ENCODE data around the gene ACTR2.
"Not testable (repeated sequence)": the region's sequence is repeated elsewhere in the genome, so short reads cannot be mapped to it uniquely, and the experiment has no call there.

Gene ACTR2

GRCh38 chr2:65204461-65205210 is 23.0 kb upstream of the ACTR2 start:
- no peak overlapping the region for H3K4me3 ChIP-seq (ENCODE audit: low read length)
- H3K27ac ChIP-seq (ENCODE audit: low read length), result no peak overlapping the region
- no peak overlapping the region for H3K9ac ChIP-seq (ENCODE audit: low read length)
- no peaks in the 10 kb centered on the region for H3K36me3 ChIP-seq (ENCODE audit: control insufficient read depth, low read depth, low read length)
- no peaks in the 10 kb centered on the region for H3K9me3 ChIP-seq (ENCODE audit: control insufficient read depth, low read depth, low read length)
- H3K27me3 ChIP-seq (ENCODE audit: control insufficient read depth, insufficient read depth, low read length), result no peaks in the 10 kb centered on the region
- H3K4me1 ChIP-seq (ENCODE audit: control insufficient read depth, low read depth, low read length), result no peaks in the 10 kb centered on the region

DNA sequence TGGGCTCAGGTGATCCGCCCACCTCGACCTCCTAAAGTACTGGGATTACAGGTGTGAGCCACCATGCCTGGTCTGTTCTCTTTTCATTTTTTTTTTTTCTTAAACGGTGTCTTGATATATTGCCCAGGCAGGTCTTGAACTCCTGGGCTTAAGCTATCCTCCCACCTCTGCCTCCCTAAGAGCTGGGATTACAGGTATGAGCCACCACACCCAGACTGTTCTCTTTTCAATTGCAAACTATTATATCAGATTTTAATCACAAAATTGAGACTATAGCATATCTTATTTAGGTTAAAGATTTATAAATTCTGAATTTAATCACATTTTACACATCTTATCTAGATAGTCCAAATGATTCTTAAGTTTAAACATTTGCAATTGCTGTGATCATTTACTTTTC is 15.5 kb upstream of the ACTR2 start:
- no peak overlapping the region for H3K4me3 ChIP-seq (ENCODE audit: low read length)
- H3K36me3 ChIP-seq (ENCODE audit: control insufficient read depth, low read depth, low read length), result no peaks in the 10 kb centered on the region
- H3K27ac ChIP-seq (ENCODE audit: low read length), result no peak overlapping the region
- no peaks in the 10 kb centered on the region for H3K27me3 ChIP-seq (ENCODE audit: control insufficient read depth, insufficient read depth, low read length)
- no peak overlapping the region for H3K9ac ChIP-seq (ENCODE audit: low read length)
- peaks cover 6% of the 10 kb centered on the region for H3K4me1 ChIP-seq (ENCODE audit: control insufficient read depth, low read depth, low read length)
- H3K9me3 ChIP-seq (ENCODE audit: control insufficient read depth, low read depth, low read length), result no peaks in the 10 kb centered on the region

- Histone ChIP-seq H3K9me3 (ENCODE audit: control insufficient read depth, low read depth, low read length) (no peaks in the 10 kb centered on the region), H3K27me3 (ENCODE audit: control insufficient read depth, insufficient read depth, low read length) (no peaks in the 10 kb centered on the region), H3K4me3 (ENCODE audit: low read length) (no peak overlapping the region), H3K36me3 (ENCODE audit: control insufficient read depth, low read depth, low read length) (no peaks in the 10 kb centered on the region), H3K27ac (ENCODE audit: low read length) (no peak overlapping the region), H3K4me1 (ENCODE audit: control insufficient read depth, low read depth, low read length) (peaks cover 6% of the 10 kb centered on the region), H3K9ac (ENCODE audit: low read length) (no peak overlapping the region)
Measured at GRCh38 chr2:65212619-65213018, 15.0 kb upstream of the ACTR2 start.

- no peaks in the 10 kb centered on the region for H3K27me3 ChIP-seq (ENCODE audit: control insufficient read depth, insufficient read depth, low read length)
- no peaks in the 10 kb centered on the region for H3K9me3 ChIP-seq (ENCODE audit: control insufficient read depth, low read depth, low read length)
- H3K27ac ChIP-seq (ENCODE audit: low read length), result no peak overlapping the region
- no peak overlapping the region for H3K4me3 ChIP-seq (ENCODE audit: low read length)
- H3K36me3 ChIP-seq (ENCODE audit: control insufficient read depth, low read depth, low read length), result no peaks in the 10 kb centered on the region
- H3K4me1 ChIP-seq (ENCODE audit: control insufficient read depth, low read depth, low read length), result peaks cover 6% of the 10 kb centered on the region
- H3K9ac ChIP-seq (ENCODE audit: low read length), result no peak overlapping the region
Measured at GRCh38 chr2:65213035-65213434, 14.6 kb upstream of the ACTR2 start.

DNA sequence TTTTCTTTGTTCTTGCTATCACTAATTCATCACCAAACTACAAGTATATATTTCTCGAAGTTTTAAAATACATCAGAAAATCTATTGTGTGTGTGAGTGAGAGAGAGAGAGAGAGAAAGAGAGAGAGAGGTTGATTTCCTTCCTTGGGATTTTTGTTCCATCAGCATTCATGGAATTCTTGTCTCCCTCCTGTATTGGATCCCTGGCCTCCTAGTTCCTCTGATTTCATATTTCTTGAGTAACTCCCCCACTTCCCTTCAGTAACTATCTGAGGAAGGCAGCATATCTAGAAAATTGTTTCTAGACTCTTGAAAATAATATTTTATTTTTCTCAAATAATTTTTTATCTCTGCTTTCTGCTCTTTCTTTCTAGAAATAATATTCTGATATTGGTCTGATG is 13.3 kb upstream of the ACTR2 start:
- no peak overlapping the region for H3K9ac ChIP-seq (ENCODE audit: low read length)
- H3K27ac ChIP-seq (ENCODE audit: low read length), result no peak overlapping the region
- no peaks in the 10 kb centered on the region for H3K9me3 ChIP-seq (ENCODE audit: control insufficient read depth, low read depth, low read length)
- no peaks in the 10 kb centered on the region for H3K36me3 ChIP-seq (ENCODE audit: control insufficient read depth, low read depth, low read length)
- peaks cover 6% of the 10 kb centered on the region for H3K4me1 ChIP-seq (ENCODE audit: control insufficient read depth, low read depth, low read length)
- no peaks in the 10 kb centered on the region for H3K27me3 ChIP-seq (ENCODE audit: control insufficient read depth, insufficient read depth, low read length)
- H3K4me3 ChIP-seq (ENCODE audit: low read length), result no peak overlapping the region

GRCh38 chr2:65214843-65215242 is 12.8 kb upstream of the ACTR2 start:
- Histone ChIP-seq H3K9me3 (ENCODE audit: control insufficient read depth, low read depth, low read length) (no peaks in the 10 kb centered on the region), H3K27me3 (ENCODE audit: control insufficient read depth, insufficient read depth, low read length) (no peaks in the 10 kb centered on the region), H3K9ac (ENCODE audit: low read length) (no peak overlapping the region), H3K4me3 (ENCODE audit: low read length) (no peak overlapping the region), H3K27ac (ENCODE audit: low read length) (no peak overlapping the region), H3K4me1 (ENCODE audit: control insufficient read depth, low read depth, low read length) (peaks cover 6% of the 10 kb centered on the region), H3K36me3 (ENCODE audit: control insufficient read depth, low read depth, low read length) (no peaks in the 10 kb centered on the region)

- H3K27ac ChIP-seq (ENCODE audit: low read length), result no peak overlapping the region
Measured at GRCh38 chr2:65215946-65216345, 11.7 kb upstream of the ACTR2 start.

DNA sequence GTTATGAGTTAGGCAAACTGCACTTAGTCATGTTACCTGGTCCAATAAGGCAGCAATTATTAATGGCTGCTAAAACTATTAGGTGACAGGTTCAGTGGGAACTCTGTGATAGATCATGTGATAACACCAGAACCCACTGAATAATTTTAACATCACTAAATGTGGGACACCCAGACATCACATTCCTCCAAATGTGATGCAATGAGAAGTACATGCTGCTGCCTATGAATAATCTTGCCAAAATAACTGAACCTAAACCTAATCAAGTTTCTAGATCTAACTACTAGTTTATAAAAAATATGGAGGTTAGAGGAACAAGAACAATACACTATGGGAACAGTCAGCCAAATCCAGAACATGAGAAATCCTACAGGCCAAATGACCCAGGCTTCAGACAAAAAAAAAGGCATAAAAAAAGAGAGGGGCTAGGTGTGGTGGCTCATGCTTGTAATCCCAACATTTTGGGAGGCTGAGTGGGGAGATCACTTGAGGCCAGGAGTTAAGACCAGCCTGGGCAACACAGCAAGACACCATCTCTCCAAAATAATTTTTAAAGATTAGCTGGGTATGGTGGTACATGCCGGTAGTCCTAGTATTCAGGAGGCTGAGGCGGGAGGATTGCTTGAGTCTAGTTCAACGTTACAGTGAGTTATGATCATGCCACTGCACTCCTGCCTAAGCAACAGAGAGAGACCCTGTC is 7.0 kb upstream of the ACTR2 start:
- no peak overlapping the region for H3K27ac ChIP-seq (ENCODE audit: low read length)
- H3K4me1 ChIP-seq (ENCODE audit: control insufficient read depth, low read depth, low read length), result no peaks in the 10 kb centered on the region
- no peak overlapping the region for H3K4me3 ChIP-seq (ENCODE audit: low read length)
- no peaks in the 10 kb centered on the region for H3K9me3 ChIP-seq (ENCODE audit: control insufficient read depth, low read depth, low read length)
- no peaks in the 10 kb centered on the region for H3K27me3 ChIP-seq (ENCODE audit: control insufficient read depth, insufficient read depth, low read length)
- no peaks in the 10 kb centered on the region for H3K36me3 ChIP-seq (ENCODE audit: control insufficient read depth, low read depth, low read length)
- no peak overlapping the region for H3K9ac ChIP-seq (ENCODE audit: low read length)

More at GRCh38 chr2:65215946-65216345, 11.7 kb upstream of the ACTR2 start:
- no peak overlapping the region for H3K9ac ChIP-seq (ENCODE audit: low read length)
- H3K27me3 ChIP-seq (ENCODE audit: control insufficient read depth, insufficient read depth, low read length), result no peaks in the 10 kb centered on the region
- H3K4me1 ChIP-seq (ENCODE audit: control insufficient read depth, low read depth, low read length), result peaks cover 6% of the 10 kb centered on the region
- H3K9me3 ChIP-seq (ENCODE audit: control insufficient read depth, low read depth, low read length), result no peaks in the 10 kb centered on the region
- H3K4me3 ChIP-seq (ENCODE audit: low read length), result no peak overlapping the region
- no peaks in the 10 kb centered on the region for H3K36me3 ChIP-seq (ENCODE audit: control insufficient read depth, low read depth, low read length)

DNA sequence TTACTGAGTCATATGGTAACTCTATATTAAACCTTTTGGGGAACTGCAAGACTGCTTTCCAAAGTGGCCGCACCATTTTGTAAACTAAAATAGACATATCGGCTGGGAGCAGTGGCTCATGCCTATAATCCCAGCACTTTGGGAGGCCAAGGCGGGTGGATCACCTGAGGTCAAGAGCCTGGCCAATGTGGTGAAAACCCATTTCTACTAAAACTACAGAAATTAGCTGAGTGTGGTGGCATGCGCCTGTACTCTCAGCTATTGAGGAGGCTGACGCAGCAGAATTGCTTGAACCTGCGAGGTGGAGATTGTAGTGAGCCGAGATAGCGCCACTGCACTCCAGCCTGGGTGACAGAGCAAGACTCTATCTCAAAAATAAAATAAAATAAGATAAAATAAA is 6.4 kb upstream of the ACTR2 start:
- H3K4me3 ChIP-seq (ENCODE audit: low read length); H3K36me3 ChIP-seq (ENCODE audit: control insufficient read depth, low read depth, low read length); H3K9ac ChIP-seq (ENCODE audit: low read length); H3K9me3 ChIP-seq (ENCODE audit: control insufficient read depth, low read depth, low read length); H3K27ac ChIP-seq (ENCODE audit: low read length); H3K27me3 ChIP-seq (ENCODE audit: control insufficient read depth, insufficient read depth, low read length); H3K4me1 ChIP-seq (ENCODE audit: control insufficient read depth, low read depth, low read length): not testable (repeated sequence)

DNA sequence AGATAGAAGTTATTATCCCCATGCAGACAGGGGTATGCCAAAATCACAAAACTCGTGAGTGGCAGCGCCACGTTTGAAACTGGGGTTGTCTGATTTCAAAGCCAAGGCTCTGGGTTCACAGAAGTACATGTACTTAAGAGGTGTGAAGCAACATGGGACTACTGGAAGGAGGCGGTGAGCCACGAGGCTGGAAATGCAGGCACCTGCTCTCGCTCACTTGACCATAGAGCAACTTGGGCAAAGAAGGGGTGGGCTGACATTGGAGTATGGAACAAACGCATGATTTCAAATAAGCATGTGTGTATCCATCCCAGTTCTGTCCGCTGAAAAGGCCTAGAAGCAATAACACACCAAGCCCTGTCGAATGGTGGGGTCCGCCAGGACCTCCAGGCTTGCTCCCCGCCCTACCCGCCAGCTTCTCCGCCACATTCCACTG is 593 bp upstream of the ACTR2 start:
- Histone ChIP-seq H3K4me1 (ENCODE audit: control insufficient read depth, low read depth, low read length) (peaks cover 3% of the 10 kb centered on the region), H3K27ac (ENCODE audit: low read length) (peak overlapping the region; percentile 42), H3K27me3 (ENCODE audit: control insufficient read depth, insufficient read depth, low read length) (no peaks in the 10 kb centered on the region), H3K4me3 (ENCODE audit: low read length) (peak overlapping the region; percentile 92), H3K9me3 (ENCODE audit: control insufficient read depth, low read depth, low read length) (no peaks in the 10 kb centered on the region), H3K36me3 (ENCODE audit: control insufficient read depth, low read depth, low read length) (no peaks in the 10 kb centered on the region), H3K9ac (ENCODE audit: low read length) (peak overlapping the region; percentile 71)

GRCh38 chr2:65228263-65228750 is 676 bp downstream of the ACTR2 start:
- peaks cover 3% of the 10 kb centered on the region for H3K4me1 ChIP-seq (ENCODE audit: control insufficient read depth, low read depth, low read length)
- H3K9me3 ChIP-seq (ENCODE audit: control insufficient read depth, low read depth, low read length), result no peaks in the 10 kb centered on the region
- H3K27ac ChIP-seq (ENCODE audit: low read length), result no peak overlapping the region
- H3K9ac ChIP-seq (ENCODE audit: low read length), result peak overlapping the region; percentile 70
- H3K36me3 ChIP-seq (ENCODE audit: control insufficient read depth, low read depth, low read length), result no peaks in the 10 kb centered on the region
- H3K27me3 ChIP-seq (ENCODE audit: control insufficient read depth, insufficient read depth, low read length), result no peaks in the 10 kb centered on the region
- H3K4me3 ChIP-seq (ENCODE audit: low read length), result peak overlapping the region; percentile 92

- Histone ChIP-seq H3K27me3 (ENCODE audit: control insufficient read depth, insufficient read depth, low read length) (no peaks in the 10 kb centered on the region), H3K9ac (ENCODE audit: low read length) (no peak overlapping the region), H3K36me3 (ENCODE audit: control insufficient read depth, low read depth, low read length) (no peaks in the 10 kb centered on the region), H3K27ac (ENCODE audit: low read length) (no peak overlapping the region), H3K4me1 (ENCODE audit: control insufficient read depth, low read depth, low read length) (peaks cover 3% of the 10 kb centered on the region), H3K4me3 (ENCODE audit: low read length) (no peak overlapping the region), H3K9me3 (ENCODE audit: control insufficient read depth, low read depth, low read length) (no peaks in the 10 kb centered on the region)
Measured at GRCh38 chr2:65231121-65231520, 3.5 kb downstream of the ACTR2 start.
